A673 (cell line): ENCODE data around the gene SNX19. TPM values are rescaled to one million over a fixed set of nuclear protein-coding genes. Genes with fewer than 3 reads are reported as not detected.

Experiments used
- BruUV-seq: library from RNA; stranded (reverse); fragments of 400-500 nt; replicated peaks from 2 replicates; lab custom pipeline; 2021; lab: Mats Ljungman, UMichigan
- CTCF ChIA-PET: fragments of 300-600 bp; sonication (Branson Sonifier 250); formaldehyde crosslinking; loops from one replicate; lab custom pipeline; 2022; ENCODE audit warnings: antibody characterized with exemption; lab: Charles Lee
- POLR2A ChIA-PET: fragments of 300-600 bp; sonication (Branson Sonifier 250); formaldehyde crosslinking; loops from one replicate; lab custom pipeline; 2022; ENCODE audit warnings: antibody characterized with exemption; ENCODE audit not compliant: low non-redundant PET; lab: Charles Lee
- DNase-seq: peaks from one replicate; pipeline ENCODE4 v3.0.0-alpha.2; 2015; ENCODE audit warnings: low spot score
- H3K27ac ChIP-seq: fragments of 200-600 bp; sonication (generic); 2 replicates; pipeline ENCODE4 v1.5.1; 2016; ENCODE audit warnings: mixed run types, low read depth, mild to moderate bottlenecking, mixed read lengths, antibody characterized with exemption, low read length; ENCODE audit not compliant: poor library complexity, severe bottlenecking
- H3K27me3 ChIP-seq: fragments of 200-600 bp; sonication (generic); replicated peaks from 2 replicates; pipeline ENCODE4 v1.6.1; 2017; ENCODE audit warnings: mixed run types, low read depth, mild to moderate bottlenecking, mixed read lengths, antibody characterized with exemption, low read length; ENCODE audit not compliant: insufficient read depth, poor library complexity
- H3K36me3 ChIP-seq: fragments of 200-600 bp; sonication (generic); 2 replicates; pipeline ENCODE4 v1.6.1; 2016; ENCODE audit warnings: mixed run types, mild to moderate bottlenecking, mixed read lengths, antibody characterized with exemption, low read length; ENCODE audit not compliant: insufficient read depth, poor library complexity, severe bottlenecking
- H3K4me1 ChIP-seq: fragments of 200-600 bp; sonication (generic); 2 replicates; pipeline ENCODE4 v1.6.1; 2017; ENCODE audit warnings: mixed run types, mild to moderate bottlenecking, mixed read lengths, antibody characterized with exemption, low read length; ENCODE audit not compliant: insufficient read depth, poor library complexity, severe bottlenecking
- H3K4me3 ChIP-seq: fragments of 200-600 bp; sonication (generic); 2 replicates; pipeline ENCODE4 v1.5.1; 2016; ENCODE audit warnings: low read depth, mixed run types, mild to moderate bottlenecking, mixed read lengths, low read length; ENCODE audit not compliant: poor library complexity, severe bottlenecking
- H3K9me3 ChIP-seq: fragments of 200-600 bp; sonication (generic); 2 replicates; pipeline ENCODE4 v1.6.1; 2016; ENCODE audit warnings: mixed run types, low read depth, mild to moderate bottlenecking, mixed read lengths, antibody characterized with exemption, low read length; ENCODE audit not compliant: poor library complexity, severe bottlenecking
- EZH2 ChIP-seq: fragments of 200-600 bp; sonication (generic); IDR thresholded peaks from 2 replicates; pipeline ENCODE4 v1.6.1; 2017; ENCODE audit warnings: borderline replicate concordance, low read depth, mild to moderate bottlenecking, mixed read lengths, antibody characterized with exemption, low read length; ENCODE audit not compliant: poor library complexity, severe bottlenecking
- intact Hi-C: fragments of 100-400 bp; cut with micrococcal nuclease; formaldehyde crosslinking; loops from one replicate; pipeline ENCODE4 v1.10.0; 2022; ENCODE audit not compliant: unreplicated experiment
- total RNA-seq: library from RNA; stranded (reverse); gene quantifications from 2 replicates; pipeline ENCODE4 v1.2.3, GENCODE V29; 2021
- TF ChIP-seq, protein P1 (sequence below): fragments of 300-800, 200-600 bp; sonication (generic); conservative IDR thresholded peaks from 2 replicates; pipeline ENCODE4 v1.5.1; 2017; ENCODE audit warnings: low read depth, mild to moderate bottlenecking, antibody characterized with exemption, low read length, moderate library complexity, mixed read lengths

Gene SNX19
- total RNA-seq, 1 experiment from 2014 or later = 51.9 TPM

DNA sequence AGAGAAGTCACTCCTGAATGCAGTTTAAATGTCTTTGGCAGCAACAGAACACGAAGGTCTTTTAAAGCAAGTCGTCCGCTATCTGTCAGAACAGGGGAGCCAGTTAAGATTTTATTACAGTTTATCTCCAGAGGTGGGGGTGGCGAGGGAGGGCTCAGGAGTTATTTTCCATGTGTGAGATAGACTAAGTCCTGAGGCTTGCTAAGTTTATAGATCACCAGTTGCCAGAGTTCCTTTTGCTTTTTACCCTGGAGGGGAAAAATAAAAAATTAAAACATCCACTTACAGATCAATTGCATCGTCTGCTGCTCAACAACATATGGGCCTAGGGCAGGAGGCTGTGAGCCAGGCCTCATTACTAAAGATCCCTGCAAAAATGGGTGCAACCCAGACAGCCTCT is 90.7 kb downstream of the SNX19 start:
- intact Hi-C loops = no loop called here
- CTCF ChIA-PET = no interaction called here
- no TSS peak for BruUV-seq
- no peaks in the 10 kb centered on the region for H3K4me1 ChIP-seq
- no peak overlapping the region for H3K27ac ChIP-seq
- H3K27me3 ChIP-seq = no peaks in the 10 kb centered on the region
- no peak for TF ChIP-seq EZH2
- TF ChIP-seq, protein P1, sequence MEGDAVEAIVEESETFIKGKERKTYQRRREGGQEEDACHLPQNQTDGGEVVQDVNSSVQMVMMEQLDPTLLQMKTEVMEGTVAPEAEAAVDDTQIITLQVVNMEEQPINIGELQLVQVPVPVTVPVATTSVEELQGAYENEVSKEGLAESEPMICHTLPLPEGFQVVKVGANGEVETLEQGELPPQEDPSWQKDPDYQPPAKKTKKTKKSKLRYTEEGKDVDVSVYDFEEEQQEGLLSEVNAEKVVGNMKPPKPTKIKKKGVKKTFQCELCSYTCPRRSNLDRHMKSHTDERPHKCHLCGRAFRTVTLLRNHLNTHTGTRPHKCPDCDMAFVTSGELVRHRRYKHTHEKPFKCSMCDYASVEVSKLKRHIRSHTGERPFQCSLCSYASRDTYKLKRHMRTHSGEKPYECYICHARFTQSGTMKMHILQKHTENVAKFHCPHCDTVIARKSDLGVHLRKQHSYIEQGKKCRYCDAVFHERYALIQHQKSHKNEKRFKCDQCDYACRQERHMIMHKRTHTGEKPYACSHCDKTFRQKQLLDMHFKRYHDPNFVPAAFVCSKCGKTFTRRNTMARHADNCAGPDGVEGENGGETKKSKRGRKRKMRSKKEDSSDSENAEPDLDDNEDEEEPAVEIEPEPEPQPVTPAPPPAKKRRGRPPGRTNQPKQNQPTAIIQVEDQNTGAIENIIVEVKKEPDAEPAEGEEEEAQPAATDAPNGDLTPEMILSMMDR = no peak
- DNase-seq = no peak
- H3K4me3 ChIP-seq = no peak overlapping the region
- no peaks in the 10 kb centered on the region for H3K9me3 ChIP-seq
- no peaks in the 10 kb centered on the region for H3K36me3 ChIP-seq
- POLR2A ChIA-PET = no interaction called here
